ENCODE results near the gene SERTM2. TPM values are rescaled to one million over a fixed set of nuclear protein-coding genes. Genes with fewer than 3 reads are reported as not detected.

SERTM2 gene
- total and polyA plus RNA-seq, 10 donors, result 0.24 to 2.7 (median 0.61) TPM

GRCh38 chrX:111518667-111519066 is 7.2 kb downstream of the SERTM2 start:
- WGBS, 5 donors, result 73 to 89% (median 83%) methylated on average over 5 of the region's 5 CpGs
- H3K27me3 ChIP-seq (replicated peaks in 1 of 7), result peaks cover 0 to 18% (median 0%) of the 10 kb centered on the region in 7 donors
- no peak overlapping the region for H3K27ac ChIP-seq
- no peaks in the 10 kb centered on the region for H3K4me1 ChIP-seq
- H3K36me3 ChIP-seq, result no peaks in the 10 kb centered on the region
- TF ChIP-seq CTCF (IDR thresholded peaks at IDR 0.05 in 8 of 11, conservative IDR thresholded peaks at IDR 0.05 in 3 of 11) (no peak), POLR2A (IDR thresholded peaks at IDR 0.05) (no peak), POLR2AphosphoS5 (IDR thresholded peaks at IDR 0.05) (no peak)
- no peak for DNase-seq
- H3K4me3 ChIP-seq, result no peak overlapping the region
- intact Hi-C loops (cut with DNase I; ENCODE audit: low total_unique reads), result no loop called here
- H3K9me3 ChIP-seq, result no peaks in the 10 kb centered on the region

- intact Hi-C loops (cut with DNase I; ENCODE audit: low total_unique reads), result no loop called here
- H3K36me3 ChIP-seq, result no peaks in the 10 kb centered on the region
- peaks cover 0 to 21% (median 0%) of the 10 kb centered on the region in 7 donors for H3K27me3 ChIP-seq (replicated peaks in 1 of 7)
- 7 to 14% (median 13%) methylated on average over 2 of the region's 2 CpGs for WGBS, 5 donors
- DNase-seq, result no peak
- H3K4me3 ChIP-seq, result no peak overlapping the region
- TF ChIP-seq POLR2AphosphoS5 (IDR thresholded peaks at IDR 0.05) (no peak), CTCF (IDR thresholded peaks at IDR 0.05 in 8 of 11, conservative IDR thresholded peaks at IDR 0.05 in 3 of 11) (no peak), POLR2A (IDR thresholded peaks at IDR 0.05) (no peak)
- H3K9me3 ChIP-seq, result no peaks in the 10 kb centered on the region
- H3K27ac ChIP-seq, result no peak overlapping the region
- no peaks in the 10 kb centered on the region for H3K4me1 ChIP-seq
Observed at GRCh38 chrX:111519215-111519614, 7.8 kb downstream of the SERTM2 start.

GRCh38 chrX:111520506-111520905 is 9.1 kb downstream of the SERTM2 start:
- H3K36me3 ChIP-seq, result no peaks in the 10 kb centered on the region
- no peak for TF ChIP-seq CTCF (IDR thresholded peaks at IDR 0.05 in 8 of 11, conservative IDR thresholded peaks at IDR 0.05 in 3 of 11)
- no peak for TF ChIP-seq POLR2A (IDR thresholded peaks at IDR 0.05)
- no peak for TF ChIP-seq POLR2AphosphoS5 (IDR thresholded peaks at IDR 0.05)
- H3K9me3 ChIP-seq, result no peaks in the 10 kb centered on the region
- H3K27ac ChIP-seq, result no peak overlapping the region
- peaks cover 0 to 21% (median 0%) of the 10 kb centered on the region in 7 donors for H3K27me3 ChIP-seq (replicated peaks in 1 of 7)
- H3K4me1 ChIP-seq, result no peaks in the 10 kb centered on the region
- no peak overlapping the region for H3K4me3 ChIP-seq
- DNase-seq, result no peak
- intact Hi-C loops (cut with DNase I; ENCODE audit: low total_unique reads), result no loop called here

DNA sequence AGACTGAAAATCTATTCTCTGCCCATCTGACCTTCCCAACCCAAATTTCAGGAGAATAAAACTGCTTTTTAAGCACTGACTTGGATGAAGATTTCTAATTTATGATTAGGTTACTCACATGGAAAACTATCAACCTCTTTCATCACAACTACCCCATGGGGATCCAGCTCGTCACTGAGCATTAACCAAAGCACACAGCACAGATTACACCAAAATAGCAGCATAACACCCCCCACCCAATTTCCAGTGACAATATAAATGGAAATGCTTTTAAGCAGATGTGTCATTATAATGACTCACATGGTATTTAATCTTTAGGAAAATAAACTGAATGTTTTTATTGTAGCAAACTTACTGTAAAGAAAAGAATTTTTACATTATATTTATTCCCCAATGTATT is 9.7 kb downstream of the SERTM2 start:
- TF ChIP-seq CTCF (IDR thresholded peaks at IDR 0.05 in 8 of 11, conservative IDR thresholded peaks at IDR 0.05 in 3 of 11), result no peak
- no peak for TF ChIP-seq POLR2AphosphoS5 (IDR thresholded peaks at IDR 0.05)
- no peak for TF ChIP-seq POLR2A (IDR thresholded peaks at IDR 0.05)
- DNase-seq, result no peak
- peaks cover 0 to 21% (median 0%) of the 10 kb centered on the region in 7 donors for H3K27me3 ChIP-seq (replicated peaks in 1 of 7)
- no peaks in the 10 kb centered on the region for H3K9me3 ChIP-seq
- no peaks in the 10 kb centered on the region for H3K4me1 ChIP-seq
- no peaks in the 10 kb centered on the region for H3K36me3 ChIP-seq
- H3K4me3 ChIP-seq, result no peak overlapping the region
- intact Hi-C loops (cut with DNase I; ENCODE audit: low total_unique reads), result no loop called here
- no peak overlapping the region for H3K27ac ChIP-seq
- 48 to 83% (median 65%) methylated on average over 1 of the region's 1 CpG for WGBS, 5 donors
